Retina (tissue), 1 donor: ENCODE measurements around the gene GDPD4.

Experiments
- DNase-seq: peaks from one replicate; pipeline ENCODE4 v3.0.0-alpha.2; 2016

GDPD4 gene

DNA sequence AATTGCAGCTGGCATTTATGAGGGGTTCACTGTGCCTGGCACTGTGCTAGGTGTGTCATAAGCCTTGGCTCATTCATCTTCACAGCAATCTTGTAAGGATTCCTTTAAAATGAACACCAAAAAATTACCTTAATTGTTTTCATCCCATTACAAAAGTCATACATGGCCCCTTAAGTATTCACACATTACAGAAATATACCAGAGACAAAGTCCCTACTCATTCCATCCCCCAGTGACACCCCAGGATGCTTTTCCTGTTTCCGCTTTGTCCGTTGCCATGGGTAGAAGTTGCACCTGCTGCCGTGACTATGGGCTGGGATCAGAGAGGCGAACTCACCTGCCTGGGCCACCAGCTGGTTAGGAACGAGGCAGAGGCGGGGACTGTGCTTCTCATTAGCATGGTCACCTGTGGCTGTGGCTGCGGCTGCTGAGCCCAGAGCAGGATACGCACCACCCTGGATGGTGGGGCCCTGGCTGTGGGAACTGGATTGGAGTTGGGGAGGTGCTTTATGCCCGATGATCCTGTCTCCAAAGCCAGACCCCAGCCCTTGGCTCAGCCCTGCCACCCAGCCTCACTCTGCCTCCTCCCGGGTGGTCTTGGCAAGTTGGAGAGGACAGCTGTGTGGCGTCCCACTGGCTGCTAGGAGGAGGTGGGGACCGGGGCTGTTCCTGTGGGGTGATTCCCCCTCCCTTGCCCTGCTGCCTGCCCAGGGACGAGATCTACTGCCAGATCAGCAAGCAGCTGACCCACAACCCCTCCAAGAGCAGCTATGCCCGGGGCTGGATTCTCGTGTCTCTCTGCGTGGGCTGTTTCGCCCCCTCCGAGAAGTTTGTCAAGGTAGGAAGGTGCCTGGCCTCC, 112.6 kb downstream of the GDPD4 start:
- no peak for DNase-seq

DNA sequence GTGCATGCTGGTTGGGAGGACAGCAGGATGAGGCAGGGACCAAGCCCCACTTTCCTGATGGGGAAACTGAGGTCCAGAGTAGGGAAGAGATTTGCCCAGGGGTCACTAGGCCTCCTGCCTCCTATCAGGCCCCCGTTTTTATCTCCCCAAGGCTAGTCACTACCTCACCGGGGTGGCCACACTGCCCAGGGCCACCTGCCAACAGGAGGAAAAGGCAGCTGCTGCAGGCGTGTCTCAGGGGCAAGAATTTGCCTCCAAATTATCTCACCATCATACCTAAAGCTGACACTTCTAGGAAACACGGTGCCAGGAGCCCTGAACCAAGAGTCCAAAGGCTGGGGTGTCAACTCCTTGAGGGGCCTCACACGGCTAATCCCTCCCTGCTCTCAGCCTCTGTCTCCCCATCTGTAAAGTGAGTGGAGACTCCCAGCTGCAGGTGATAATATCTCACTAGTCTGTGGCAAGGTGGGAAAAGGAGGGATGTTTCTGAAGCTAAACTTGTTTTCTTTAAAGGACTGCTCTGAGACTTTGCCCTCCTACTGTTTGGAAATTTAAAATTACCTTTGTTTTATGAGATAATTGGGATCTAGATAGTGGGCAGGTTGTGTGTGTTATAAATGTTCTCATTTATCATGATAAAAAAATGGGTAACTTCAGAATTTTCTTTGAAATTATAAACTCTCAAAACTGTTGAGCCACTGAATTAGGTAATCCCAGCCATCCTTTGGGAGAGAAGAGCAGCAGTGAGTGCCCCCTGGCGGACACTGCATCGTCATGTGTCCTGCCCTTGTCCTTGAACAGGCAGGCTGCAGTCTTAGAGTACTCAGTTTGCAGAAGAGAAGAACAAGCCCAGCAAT, 113.5 kb downstream of the GDPD4 start:
- DNase-seq = peak; percentile 75

DNA sequence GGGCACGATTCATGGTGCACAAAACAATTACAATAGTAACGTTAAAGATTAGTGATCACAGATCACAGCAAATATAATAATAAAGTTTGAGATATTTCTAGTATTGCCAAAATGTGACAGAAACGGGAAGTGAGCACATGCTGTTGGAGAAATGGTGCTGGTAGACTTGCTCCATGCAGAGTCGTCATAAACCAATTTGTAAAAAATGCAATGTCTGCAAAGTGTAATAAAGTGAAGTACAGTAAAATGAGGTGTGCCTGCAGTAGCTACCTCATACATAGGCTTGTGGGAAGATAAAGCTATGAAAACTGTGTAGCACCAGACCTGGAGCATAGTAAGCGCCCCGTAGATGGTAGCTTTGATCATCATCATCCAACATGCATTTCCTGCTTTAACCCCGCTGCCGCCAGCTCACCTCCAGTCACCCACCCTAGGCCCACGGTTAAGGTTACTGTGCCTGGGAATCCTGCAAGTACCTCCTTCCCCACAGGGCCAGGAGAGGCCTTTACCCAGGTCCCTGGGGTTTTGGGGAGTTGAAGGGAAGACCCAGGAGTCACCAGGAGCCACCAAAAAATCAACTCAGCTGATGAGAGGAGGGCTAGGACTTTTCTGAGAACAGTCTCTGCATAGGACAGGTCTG, 114.3 kb downstream of the GDPD4 start:
- DNase-seq = no peak

DNA sequence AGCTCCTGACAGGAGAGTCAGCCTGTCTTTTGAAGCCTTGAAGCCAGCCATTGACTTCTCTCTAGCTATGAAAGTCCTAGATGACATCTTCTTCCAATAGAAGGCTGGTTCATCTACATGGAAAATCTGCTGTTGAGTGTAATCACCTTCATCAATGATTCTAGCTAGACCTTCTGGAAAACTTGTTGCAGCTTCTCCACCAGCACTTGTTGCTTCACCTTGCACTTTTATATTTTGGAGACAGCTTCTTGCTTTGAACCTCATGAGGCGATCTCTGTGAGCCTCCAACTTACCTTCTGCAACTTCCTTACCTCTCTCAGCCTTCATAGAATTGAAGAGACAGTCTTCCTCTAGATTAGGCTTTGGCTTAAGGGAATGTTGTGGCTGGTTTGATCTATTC, 115.2 kb downstream of the GDPD4 start:
- DNase-seq = no peak

DNA sequence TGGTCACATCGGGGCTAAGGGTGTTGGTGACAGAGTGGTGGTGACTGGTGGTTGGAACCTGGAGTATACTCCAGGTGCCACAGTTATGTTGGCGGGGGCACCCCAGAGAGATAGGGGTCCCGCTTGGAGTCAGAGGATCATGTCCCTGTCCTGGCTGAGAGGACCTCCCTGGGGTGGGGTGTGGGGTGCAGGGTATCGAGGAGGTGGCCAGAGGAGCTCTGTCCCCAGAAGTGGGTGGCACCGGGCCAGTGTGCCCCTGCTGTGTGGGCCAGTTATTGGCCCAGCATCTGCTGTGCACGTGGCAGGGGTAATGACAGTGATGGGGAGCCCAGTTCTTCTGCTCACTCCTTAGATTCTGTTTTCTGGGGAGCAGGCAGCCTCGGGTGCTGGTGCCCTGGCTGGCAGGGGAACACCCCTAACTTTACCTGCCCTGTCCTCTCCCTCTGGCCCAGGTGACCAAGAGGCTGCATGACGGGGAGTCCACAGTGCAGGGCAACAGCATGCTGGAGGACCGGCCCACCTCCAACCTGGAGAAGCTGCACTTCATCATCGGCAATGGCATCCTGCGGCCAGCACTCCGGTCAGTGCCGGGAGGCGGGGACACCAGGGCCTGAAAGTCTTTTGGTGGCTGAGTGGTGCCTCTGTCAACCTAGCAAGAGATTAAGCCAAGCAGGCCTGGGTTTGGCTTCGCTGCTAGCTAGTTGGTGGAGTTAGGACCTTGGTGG, 117.2 kb downstream of the GDPD4 start:
- DNase-seq = no peak

DNA sequence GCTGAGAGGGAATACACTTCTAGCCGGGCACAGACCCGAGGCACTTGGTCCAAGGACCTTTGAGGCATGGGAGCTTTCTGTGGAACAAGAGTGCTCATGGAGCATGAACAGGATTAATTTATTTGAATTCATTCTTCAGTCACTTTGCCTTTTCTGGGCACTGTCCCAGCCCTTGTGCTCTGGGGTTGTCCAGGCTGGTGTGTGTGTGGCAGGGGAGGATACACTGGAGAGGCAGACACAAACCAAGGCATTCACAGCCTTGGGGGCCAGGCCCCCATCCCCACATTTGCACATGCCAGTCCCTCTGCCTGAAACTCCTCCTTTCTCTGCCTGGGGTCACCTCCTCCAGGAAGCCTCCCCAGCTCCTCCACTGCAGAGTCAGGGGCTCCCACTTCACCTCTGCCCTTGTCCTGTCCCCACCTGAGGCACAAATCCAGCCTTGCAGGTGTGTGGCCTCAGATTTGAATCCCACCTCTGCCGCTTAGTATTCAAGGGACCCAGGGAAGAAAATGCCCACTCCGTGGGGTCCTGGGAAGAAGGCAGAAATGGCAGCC, 118.0 kb downstream of the GDPD4 start:
- DNase-seq = no peak

DNA sequence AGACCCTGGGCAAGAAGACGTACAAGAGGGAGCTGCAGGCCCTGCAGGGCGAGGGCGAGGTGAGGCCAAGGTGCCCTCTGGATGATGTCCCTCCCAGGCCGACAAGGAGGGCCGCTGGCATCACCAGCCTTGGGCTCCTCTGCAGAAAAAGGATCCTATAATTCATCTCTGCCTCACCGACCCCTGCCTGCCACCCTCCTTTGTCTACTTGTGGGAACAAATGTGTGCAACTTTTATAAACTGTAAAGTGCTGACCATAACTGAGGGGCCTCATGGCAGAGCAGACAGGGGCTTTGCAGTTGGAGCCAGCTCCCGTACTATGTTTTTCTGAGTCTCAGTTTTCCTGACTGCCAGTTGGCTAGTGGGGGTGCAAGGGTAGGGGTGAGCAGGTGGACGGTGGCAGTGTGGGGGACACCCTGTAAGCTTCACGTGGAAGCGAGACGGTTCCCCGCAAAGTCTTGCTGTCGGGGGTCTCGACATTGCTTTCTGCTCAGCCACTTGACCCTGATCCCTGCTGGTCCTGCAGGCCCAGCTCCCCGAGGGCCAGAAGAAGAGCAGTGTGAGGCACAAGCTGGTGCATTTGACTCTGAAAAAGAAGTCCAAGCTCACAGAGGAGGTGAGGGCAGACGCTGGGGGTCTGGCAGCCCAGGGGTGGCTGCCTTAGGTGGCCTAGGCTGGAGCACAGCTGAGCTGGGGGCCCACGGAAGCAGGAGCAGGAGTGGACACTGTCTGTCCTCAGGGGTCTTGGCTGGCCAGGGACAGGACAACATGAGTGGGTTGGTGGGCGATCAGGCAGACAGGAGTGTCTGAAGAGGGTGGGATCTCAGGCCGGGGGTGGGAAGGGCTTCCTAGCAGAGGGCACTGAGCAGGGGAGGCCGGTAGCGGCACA, 118.7 kb downstream of the GDPD4 start:
- no peak for DNase-seq

DNA sequence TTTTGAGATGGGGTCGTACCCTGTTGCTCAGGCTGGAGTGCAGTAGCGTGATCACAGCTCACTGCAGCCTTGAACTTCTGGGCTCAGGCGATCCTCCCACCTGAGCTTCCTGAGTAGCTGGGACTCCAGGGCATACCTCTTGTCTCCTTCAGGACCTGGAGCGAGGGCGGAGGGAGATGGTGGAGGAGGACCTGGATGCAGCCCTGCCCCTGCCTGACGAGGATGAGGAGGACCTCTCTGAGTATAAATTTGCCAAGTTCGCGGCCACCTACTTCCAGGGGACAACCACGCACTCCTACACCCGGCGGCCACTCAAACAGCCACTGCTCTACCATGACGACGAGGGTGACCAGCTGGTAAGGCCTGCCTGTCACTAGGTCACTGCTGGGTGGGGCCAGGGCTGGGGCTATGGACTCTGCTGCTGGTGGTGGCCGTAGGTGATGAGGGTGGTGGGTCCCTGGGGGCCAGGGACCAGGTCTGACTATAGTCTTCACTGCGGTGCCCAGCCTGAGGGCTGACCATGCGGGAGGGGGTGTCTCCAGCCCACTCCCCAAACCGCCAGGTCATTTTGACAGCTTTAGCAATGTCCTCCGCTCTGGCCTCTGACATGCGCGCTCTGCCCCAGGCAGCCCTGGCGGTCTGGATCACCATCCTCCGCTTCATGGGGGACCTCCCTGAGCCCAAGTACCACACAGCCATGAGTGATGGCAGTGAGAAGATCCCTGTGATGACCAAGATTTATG, 119.5 kb downstream of the GDPD4 start:
- DNase-seq = no peak

DNA sequence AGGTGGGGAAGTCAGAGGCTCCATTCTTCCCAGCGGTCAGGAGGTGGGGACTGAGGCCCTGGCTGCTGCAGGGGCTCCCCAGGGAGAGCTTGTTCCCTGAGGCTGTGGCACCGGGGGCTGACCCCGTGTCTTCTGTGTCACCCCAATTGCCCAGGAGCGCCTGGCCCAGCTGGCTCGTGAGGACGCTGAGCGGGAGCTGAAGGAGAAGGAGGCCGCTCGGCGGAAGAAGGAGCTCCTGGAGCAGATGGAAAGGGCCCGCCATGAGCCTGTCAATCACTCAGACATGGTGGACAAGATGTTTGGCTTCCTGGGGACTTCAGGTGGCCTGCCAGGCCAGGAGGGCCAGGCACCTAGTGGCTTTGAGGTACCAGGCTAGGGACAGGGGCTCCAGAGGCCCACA, 120.3 kb downstream of the GDPD4 start:
- no peak for DNase-seq

DNA sequence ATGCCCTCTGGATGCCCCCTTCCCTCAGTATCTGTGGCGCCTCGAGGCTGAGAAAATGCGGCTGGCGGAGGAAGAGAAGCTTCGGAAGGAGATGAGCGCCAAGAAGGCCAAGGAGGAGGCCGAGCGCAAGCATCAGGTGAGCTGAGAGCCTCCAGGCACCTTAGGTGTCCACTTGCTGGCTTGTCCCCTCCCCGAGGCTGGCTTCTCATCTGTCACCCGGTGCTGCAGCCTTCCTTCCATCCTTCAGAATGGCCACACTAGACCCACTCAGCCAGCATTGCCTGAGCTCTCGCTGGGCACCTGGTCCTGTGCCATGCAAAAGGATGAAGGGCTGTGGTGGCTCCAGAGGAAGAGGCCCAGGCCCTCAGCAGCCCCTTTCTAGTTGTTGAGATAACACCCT, 121.1 kb downstream of the GDPD4 start:
- no peak for DNase-seq

DNA sequence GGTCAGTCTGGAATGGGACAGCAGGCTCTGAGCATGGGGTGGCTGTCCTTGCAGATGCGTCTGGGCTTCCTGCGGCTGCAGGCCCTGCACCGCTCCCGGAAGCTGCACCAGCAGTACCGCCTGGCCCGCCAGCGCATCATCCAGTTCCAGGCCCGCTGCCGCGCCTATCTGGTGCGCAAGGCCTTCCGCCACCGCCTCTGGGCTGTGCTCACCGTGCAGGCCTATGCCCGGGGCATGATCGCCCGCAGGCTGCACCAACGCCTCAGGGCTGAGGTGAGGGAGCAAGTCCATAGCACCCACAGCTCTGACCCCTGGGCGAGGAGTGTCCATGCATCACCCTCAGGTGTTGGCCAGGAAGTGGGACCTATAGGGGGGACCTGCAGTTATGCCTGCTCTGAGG, 121.8 kb downstream of the GDPD4 start:
- DNase-seq = no peak

DNA sequence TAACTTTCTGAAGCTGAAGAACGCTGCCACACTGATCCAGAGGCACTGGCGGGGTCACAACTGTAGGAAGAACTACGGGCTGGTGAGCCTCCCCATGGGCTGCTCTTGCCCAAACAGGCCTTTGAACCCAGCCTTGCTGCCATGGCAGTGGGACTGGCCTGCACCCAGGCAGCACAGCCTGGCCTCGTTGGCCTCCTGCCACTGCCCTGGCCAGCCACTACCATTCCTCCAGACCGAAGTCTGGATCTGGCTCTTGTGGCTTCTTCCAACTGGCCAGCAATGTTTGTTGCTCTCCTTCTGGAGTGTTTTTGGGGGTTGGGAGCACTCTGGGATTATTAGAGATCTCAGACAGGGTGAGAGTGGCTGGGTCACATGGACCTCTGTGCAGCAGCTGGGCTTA, 122.4 kb downstream of the GDPD4 start:
- DNase-seq = no peak

DNA sequence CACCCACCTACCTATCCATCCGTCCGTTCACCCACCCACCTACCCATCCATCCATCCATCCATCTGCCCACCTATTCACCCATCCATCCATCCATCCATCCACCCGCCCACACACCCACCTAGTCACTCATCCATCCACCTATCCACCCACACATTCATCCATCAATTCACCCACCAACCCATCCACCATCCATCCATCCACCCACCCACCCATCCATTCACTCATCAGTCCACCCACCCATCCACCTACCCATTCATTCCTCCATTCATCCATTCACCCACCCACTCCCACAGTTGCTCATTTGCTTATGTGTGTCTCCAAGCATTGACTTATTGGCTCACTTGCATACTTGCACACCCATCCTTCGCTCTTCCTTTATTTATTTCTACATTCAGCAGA, 123.3 kb downstream of the GDPD4 start:
- no peak for DNase-seq

DNA sequence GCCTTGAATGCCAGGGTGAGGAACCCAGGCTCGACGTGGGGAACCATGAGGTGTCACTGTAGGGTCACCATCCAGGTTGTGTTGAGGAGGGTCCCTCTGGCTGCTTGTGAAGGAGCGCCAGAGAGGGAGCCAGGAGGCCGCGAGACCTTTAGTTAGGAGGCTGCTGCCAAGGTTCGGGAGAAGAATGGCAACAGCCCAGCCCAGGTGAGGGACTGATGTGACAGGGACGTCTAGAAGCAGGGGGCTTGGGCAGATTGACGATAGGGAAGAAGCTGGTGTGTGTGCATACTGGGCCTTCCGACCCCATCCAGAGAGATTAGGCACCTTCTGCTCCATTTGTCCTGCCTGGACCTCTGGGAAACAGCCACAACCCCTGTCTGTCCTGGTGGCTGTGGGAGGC, 124.5 kb downstream of the GDPD4 start:
- DNase-seq = no peak

DNA sequence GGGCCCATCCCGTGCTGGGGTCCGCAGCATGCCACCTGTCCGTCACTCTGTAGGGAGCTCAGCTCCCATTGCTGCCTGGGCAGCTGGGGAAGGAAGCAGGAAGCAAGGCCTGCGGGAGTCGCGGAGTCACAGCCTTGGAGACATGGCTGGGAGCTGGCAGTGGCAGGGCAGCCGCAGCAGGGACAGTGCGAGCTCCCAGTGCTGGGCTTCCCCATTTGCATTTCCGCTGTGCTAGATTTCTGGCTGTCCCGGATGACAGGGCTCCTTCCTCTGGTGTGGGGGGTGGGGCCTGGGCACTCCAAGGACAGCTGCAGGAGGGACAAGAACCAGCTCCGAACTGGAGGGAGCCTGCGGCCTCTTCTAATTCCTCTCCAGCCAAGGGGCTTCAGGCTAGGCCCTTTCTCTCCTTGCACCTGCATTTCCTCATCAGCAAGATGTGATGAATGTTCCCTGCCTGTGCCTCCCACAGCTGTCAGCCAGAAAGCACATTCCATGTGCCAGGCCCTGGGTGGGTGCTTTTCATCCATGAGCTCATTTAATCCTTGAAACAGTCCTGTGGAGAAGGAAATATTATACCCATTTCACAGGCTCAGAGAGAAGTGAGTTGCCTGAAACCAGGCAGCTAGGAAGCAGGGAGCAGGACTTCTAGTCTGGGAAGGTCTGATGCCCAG, 125.5 kb downstream of the GDPD4 start:
- peak; percentile 31 for DNase-seq

DNA sequence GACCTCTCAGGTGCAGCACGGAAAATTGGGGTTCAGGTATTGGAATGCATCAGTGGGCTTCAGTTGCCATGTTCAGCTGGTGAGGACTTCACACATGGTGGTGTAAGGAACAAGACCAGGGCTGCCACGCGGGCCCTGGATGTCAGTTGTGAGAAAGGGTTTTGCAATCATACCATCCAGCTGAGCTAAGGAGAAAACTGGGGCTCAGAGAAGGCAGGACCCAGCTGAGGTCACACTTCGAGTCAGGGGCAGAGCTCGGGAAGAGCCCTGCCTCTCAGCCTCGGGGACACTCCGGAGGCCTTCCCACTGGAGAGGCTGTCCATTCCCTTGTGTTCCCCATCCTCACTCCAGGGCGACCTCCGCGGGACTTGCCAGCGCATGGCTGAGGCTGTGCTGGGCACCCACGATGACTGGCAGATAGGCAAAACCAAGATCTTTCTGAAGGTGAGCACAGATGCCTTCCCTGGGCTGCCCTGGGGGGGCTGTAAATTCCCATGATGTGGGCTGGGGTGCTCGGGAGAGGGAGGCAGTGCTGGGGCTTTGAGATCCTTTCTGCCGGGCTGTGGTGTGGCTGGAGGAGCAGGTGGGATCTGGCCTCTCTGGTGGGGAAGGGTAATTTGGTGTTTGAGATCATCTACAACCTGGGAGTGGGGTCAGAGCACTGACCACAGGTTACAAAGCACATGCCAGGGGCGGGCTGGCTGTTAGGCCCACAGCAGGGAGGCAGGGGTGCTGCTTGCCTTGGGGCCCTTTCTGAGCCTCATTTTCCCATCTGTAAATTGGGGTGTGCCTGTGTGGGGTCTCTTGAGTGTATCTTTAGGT, 126.3 kb downstream of the GDPD4 start:
- no peak for DNase-seq

DNA sequence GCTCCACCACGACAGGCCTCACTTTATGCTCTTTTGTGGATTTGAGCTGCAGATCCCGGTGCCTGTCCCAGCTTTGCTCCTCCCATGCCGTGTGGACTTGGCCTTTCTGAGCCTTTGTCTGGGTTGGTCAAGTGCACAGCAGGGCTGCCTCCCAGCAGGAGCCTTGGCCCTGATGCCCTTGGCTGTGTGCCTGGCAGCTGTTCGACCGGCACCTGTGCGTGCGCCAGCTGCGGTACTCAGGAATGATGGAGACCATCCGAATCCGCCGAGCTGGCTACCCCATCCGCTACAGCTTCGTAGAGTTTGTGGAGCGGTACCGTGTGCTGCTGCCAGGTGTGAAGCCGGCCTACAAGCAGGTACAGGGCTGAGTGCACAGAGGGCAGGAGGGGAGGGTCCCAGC, 126.9 kb downstream of the GDPD4 start:
- DNase-seq = no peak

DNA sequence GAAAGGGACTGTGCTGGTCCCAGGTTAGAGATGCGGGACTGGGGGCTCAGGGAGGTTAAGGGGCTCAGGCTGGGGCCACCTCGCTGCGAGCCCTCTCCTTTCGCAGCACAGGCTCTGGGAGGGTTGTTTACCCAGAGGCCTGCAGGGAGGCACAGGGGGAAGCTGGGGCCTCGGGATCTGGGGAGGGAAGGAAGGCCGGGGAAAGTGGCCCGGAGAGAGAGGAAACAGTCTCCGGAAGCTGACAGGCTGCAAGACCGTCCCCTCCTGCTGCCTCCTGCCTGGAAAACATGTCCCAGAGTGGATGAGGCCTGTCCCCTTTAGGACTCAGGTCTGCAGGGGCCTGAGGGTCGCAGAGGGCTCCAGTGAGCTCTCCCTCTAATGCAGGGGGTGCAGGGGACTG, 128.0 kb downstream of the GDPD4 start:
- no peak for DNase-seq

DNA sequence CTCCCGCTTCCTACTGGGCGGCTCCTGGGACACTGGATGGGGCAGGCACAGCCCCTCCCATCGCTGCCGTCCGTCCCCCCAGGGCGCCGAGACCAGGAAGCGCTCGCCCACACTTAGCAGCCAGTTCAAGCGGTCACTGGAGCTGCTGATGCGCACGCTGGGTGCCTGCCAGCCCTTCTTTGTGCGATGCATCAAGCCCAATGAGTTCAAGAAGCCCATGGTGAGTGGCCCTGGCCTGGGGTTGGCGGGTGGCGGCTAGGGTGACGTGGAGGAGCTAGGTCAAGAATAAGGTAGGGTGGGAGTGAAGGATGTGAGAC, 128.9 kb downstream of the GDPD4 start:
- no peak for DNase-seq
